SK-N-DZ (cell line): ENCODE measurements around the gene TM4SF4.
A peak's percentile ranks its signal among the peaks of the same experiment; 100 is the strongest.

ENCODE experiments used
- DNase-seq: peaks from one replicate; pipeline ENCODE4 v3.0.0-alpha.2; 2015; ENCODE audit warnings: low spot score

The TM4SF4 gene

GRCh38 chr3:149455366-149455765, 19.1 kb upstream of the TM4SF4 start:
- no peak for DNase-seq

GRCh38 chr3:149455989-149456388, 18.5 kb upstream of the TM4SF4 start:
- no peak for DNase-seq

- DNase-seq, result no peak
These were observed 14.9 kb upstream of the TM4SF4 start for GRCh38 chr3:149459491-149460059.

GRCh38 chr3:149460117-149460516, 14.4 kb upstream of the TM4SF4 start:
- no peak for DNase-seq

- DNase-seq, result no peak
These were observed 12.4 kb upstream of the TM4SF4 start for GRCh38 chr3:149462051-149462450.

DNA sequence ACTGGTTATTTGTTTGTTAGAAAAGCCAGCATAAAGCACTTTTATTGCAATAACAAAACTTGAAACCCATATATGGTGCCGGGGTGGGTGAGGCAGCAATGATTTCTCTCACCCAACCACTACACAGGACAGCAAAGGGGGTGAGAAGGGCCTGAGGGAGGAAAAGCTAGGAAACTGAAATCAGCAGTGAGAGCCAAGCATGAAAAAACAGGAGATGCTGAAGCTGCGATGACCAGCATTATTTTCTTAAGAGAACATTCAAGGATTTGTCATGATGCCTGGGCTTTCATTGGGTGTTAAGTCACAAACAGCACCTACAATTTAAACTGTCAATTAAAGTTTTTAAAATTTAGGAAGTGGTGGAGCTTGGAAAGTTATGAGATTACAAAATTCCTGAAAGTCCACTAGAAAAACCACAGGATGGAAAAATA, 11.9 kb upstream of the TM4SF4 start:
- no peak for DNase-seq

DNA sequence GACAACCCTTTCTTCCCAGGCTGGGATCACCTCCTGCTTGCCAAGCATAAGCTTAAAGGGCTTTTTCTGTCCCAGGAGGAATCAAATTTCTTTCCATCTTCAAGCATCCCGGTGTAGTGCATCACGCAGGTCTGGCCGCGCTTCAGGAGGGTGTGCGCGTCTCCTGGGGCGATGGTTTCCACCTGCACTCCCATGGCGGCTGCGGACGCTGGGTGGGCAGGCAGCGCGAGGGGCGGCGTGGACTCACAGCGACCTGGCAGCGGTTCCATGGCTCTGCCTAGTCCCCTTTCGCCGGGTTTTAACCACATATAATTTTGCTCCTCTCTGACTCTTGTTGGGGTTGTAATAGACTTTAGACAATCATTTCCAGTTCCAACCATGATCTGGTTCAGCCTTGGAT, 10.6 kb upstream of the TM4SF4 start:
- no peak for DNase-seq

- no peak for DNase-seq
These were observed 9.8 kb upstream of the TM4SF4 start for GRCh38 chr3:149464542-149465328.

- no peak for DNase-seq
These were observed 9.1 kb upstream of the TM4SF4 start for GRCh38 chr3:149465351-149465883.

DNA sequence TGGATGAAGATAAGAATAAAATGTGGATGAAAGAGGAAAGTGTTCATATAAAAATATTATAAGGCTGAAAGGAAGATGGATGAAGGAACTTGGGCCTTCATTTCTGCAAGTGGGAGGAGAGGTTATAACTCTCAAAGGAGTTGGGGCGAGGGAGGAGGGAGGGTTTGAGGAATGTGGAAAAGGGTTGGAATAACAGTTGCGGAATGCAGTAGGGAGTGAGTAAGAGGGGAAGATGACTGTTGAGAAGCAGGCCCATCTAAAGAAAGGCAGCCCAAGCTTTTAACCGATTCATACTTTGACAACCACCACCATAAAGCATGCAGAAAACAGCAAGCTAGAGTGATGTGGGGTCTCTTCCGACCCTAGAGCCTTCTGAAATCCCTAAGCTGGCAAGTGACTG, 8.3 kb upstream of the TM4SF4 start:
- no peak for DNase-seq

DNA sequence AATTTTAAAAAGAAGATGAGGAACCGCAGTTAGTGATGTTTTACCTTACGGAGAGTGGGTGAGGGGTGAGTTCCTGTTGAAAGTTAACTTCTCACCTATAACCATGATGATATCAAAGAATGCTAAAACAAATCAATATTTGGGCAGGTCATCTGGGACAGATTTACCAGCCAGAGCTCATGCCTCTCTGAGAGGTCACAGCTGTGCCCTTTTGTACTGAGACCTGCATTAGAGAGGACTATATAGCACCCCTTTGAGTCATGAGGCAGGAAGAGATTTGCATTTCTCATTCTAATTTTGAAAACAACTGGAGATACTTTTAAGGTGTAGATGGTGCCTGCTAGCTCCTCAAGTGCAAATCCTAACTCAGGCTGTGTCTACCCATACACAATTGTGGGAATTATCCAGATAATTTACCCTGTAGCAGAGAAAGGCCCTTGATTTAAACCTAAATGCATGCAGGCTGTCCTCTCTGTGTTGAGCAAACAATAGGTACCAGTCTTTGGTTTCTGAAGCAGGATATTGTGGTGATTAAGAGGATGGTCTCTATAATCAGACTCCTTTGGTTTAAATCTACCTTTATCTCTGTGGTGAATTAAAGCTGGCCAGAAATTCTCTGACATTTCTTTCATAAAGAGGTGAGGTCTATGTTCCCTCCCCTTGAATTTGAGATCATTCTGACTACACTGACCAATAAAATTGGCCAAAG, 5.8 kb upstream of the TM4SF4 start:
- no peak for DNase-seq

GRCh38 chr3:149470381-149470780, 4.1 kb upstream of the TM4SF4 start:
- DNase-seq, result no peak

DNA sequence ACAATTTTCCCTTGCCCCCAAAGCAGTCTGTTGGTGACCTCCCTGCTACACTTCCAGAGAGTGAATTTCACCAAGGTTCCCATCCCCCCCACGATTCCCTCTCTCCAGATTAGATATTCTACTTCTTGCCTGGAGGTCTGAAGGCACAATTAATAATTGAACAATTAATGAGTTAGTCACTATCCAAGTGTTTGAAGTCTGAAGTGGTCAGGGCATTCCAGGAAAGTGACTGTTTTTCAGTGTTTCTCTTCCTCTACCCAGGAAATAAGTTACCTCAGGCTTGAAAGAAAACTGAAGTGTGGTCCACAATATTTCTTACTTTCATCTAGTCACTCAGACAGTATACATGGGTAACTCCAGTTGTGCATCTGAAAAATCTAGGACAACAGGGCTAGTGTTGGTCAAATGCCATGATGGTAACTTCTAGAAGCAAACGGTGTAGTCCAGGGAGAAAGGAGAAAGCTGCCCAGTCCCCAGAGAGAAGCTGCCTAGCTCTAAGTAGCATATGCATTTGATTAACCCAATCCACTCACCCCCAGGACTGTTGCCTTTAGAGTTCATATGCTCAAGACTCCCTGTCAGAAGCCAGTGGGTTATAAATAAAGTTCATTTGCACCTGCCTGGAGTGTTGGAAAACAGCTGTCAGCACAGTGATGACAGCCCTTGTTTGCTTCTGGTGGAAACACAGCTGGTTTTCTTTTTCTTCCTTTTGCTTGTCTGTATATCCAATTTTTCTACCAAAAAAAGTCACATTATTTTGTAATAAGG, 2.3 kb upstream of the TM4SF4 start:
- no peak for DNase-seq

- no peak for DNase-seq
These were observed 894 bp upstream of the TM4SF4 start for GRCh38 chr3:149473357-149474249.

GRCh38 chr3:149475451-149476060, 1.1 kb downstream of the TM4SF4 start:
- DNase-seq, result no peak

GRCh38 chr3:149476225-149476624, 1.7 kb downstream of the TM4SF4 start:
- no peak for DNase-seq

- DNase-seq, result no peak
These were observed 5.3 kb downstream of the TM4SF4 start for GRCh38 chr3:149479621-149480325.

DNA sequence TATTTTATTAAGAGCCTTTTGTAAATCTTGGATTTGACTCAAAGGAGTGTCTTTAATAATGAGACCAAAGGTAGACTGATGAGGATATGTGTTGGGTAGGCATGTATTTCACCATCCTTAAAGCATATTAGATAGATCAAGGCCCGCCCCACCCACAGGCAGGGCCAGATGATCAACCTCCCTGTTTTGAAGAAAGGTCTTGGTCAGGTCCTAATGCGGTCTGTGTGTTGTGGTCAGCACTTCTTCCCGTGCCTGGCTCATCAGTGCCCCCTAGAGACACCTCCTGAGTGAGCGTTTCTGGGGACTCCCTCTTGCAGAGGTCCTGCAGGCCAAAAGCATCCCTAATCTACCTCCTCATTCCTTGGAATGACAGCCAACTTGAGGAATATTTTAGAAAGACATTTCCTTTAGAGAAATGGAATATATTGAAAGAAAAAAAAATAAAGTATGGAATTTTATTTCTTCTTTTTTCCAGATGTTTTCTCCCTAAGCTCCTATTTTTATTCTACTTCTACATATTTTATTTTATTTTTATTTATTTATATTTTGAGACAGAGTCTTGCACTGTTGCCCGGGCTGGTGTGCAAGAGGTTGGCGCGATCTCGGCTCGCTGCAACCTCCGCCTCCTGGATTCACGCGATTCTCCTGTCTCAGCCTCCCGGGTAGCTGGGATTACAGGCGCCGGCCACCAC, 6.0 kb downstream of the TM4SF4 start:
- DNase-seq, result peak; percentile 61

DNA sequence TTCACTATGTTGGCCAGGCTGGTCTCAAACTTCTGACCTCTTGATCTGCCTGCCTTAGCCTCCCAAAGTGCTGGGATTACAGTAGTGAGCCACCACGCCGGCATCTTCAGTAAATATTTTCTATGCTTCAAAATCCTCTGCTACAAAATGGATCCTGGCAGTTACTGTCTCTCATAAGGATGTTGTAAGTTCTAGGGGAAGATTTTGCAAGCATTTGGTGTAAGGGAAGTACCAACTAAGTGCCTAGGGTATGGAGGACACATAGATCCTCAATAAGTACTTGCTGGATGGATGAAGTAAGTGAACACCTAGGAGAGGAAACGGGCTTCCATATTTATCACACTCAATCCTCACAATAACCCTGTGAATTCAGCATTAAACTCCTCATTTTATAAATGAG, 6.6 kb downstream of the TM4SF4 start:
- no peak for DNase-seq
